SK-N-SH (cell line): Measurements from ENCODE around the gene TOMM40L.

Experiments used
- EZH2phosphoT487 ChIP-seq: fragments of 200-600 bp; sonication (generic); IDR thresholded peaks from 2 replicates; pipeline ENCODE4 v1.6.1; 2017; ENCODE audit warnings: low read depth, mixed run types, mild to moderate bottlenecking, antibody characterized with exemption, moderate library complexity, borderline replicate concordance
- POLR2AphosphoS5 ChIP-seq: IDR thresholded peaks from 2 replicates; pipeline ENCODE4 v1.6.1; 2012; ENCODE audit warnings: low read depth, low read length
- RAD21 ChIP-seq: IDR thresholded peaks from 2 replicates; pipeline ENCODE4 v1.6.1; 2012; ENCODE audit warnings: mild to moderate bottlenecking, low read length
- TCF12 ChIP-seq: IDR thresholded peaks from 2 replicates; pipeline ENCODE4 v1.4.0; 2012
- YY1 ChIP-seq: IDR thresholded peaks from 2 replicates; pipeline ENCODE4 v1.4.0; 2012; ENCODE audit warnings: low read depth, mild to moderate bottlenecking
- TF ChIP-seq, protein P1 (sequence below): fragments of 200-600 bp; sonication (generic); IDR thresholded peaks from 2 replicates; pipeline ENCODE4 v1.6.1; 2017; ENCODE audit warnings: antibody characterized with exemption, mild to moderate bottlenecking, moderate library complexity
- TF ChIP-seq, protein P2 (sequence below): fragments of 150-350 bp; IDR thresholded peaks from 2 replicates; pipeline ENCODE4 v1.6.1; 2017; ENCODE audit warnings: antibody characterized with exemption, low read length, low read depth, borderline replicate concordance
- TF ChIP-seq, protein P3 (sequence below): IDR thresholded peaks from 2 replicates; pipeline ENCODE4 v1.4.0; 2012; ENCODE audit warnings: low read depth, borderline replicate concordance

DNA sequence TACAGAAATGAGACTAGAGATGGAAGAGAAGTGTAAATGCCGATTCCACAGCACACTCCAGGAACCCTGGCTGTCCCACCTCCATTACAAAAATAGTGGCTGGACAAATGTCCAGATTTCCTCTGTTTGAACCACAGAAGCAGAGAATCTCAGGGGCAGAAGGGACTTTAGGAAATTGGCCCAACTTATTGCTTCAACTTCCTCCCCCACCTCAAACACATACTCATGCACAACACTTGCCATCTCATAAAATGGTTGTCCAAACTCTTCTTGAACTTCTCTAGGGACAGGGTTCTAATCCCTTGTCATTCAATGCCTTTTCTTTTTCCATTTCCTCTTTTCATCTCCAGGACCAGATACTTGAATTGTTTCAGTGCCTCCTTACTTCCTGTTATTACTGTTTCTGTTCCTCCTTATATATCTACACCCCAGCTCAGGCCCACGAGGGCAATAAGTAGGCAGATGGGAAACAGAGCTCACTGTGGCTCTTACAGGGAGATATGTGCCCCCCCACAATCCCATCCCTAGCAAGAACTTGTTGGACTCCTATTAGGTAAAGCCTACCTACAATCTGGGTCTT lies 40.0 kb upstream of the TOMM40L start:
- TF ChIP-seq YY1 (no peak), EZH2phosphoT487 (no peak), RAD21 (no peak), TCF12 (no peak), POLR2AphosphoS5 (no peak)
- TF ChIP-seq, protein P1, sequence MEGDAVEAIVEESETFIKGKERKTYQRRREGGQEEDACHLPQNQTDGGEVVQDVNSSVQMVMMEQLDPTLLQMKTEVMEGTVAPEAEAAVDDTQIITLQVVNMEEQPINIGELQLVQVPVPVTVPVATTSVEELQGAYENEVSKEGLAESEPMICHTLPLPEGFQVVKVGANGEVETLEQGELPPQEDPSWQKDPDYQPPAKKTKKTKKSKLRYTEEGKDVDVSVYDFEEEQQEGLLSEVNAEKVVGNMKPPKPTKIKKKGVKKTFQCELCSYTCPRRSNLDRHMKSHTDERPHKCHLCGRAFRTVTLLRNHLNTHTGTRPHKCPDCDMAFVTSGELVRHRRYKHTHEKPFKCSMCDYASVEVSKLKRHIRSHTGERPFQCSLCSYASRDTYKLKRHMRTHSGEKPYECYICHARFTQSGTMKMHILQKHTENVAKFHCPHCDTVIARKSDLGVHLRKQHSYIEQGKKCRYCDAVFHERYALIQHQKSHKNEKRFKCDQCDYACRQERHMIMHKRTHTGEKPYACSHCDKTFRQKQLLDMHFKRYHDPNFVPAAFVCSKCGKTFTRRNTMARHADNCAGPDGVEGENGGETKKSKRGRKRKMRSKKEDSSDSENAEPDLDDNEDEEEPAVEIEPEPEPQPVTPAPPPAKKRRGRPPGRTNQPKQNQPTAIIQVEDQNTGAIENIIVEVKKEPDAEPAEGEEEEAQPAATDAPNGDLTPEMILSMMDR, result no peak
- TF ChIP-seq, protein P2, sequence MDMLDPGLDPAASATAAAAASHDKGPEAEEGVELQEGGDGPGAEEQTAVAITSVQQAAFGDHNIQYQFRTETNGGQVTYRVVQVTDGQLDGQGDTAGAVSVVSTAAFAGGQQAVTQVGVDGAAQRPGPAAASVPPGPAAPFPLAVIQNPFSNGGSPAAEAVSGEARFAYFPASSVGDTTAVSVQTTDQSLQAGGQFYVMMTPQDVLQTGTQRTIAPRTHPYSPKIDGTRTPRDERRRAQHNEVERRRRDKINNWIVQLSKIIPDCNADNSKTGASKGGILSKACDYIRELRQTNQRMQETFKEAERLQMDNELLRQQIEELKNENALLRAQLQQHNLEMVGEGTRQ, result no peak
- TF ChIP-seq, protein P3, sequence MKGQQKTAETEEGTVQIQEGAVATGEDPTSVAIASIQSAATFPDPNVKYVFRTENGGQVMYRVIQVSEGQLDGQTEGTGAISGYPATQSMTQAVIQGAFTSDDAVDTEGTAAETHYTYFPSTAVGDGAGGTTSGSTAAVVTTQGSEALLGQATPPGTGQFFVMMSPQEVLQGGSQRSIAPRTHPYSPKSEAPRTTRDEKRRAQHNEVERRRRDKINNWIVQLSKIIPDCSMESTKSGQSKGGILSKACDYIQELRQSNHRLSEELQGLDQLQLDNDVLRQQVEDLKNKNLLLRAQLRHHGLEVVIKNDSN, result no peak
